ENCODE results near the gene C10orf88. TPM values are rescaled to one million over a fixed set of nuclear protein-coding genes. Genes with fewer than 3 reads are reported as not detected.

C10orf88 gene
- total and polyA plus RNA-seq, 4 donors: 3.7 to 17.1 (median 5.0) TPM

DNA sequence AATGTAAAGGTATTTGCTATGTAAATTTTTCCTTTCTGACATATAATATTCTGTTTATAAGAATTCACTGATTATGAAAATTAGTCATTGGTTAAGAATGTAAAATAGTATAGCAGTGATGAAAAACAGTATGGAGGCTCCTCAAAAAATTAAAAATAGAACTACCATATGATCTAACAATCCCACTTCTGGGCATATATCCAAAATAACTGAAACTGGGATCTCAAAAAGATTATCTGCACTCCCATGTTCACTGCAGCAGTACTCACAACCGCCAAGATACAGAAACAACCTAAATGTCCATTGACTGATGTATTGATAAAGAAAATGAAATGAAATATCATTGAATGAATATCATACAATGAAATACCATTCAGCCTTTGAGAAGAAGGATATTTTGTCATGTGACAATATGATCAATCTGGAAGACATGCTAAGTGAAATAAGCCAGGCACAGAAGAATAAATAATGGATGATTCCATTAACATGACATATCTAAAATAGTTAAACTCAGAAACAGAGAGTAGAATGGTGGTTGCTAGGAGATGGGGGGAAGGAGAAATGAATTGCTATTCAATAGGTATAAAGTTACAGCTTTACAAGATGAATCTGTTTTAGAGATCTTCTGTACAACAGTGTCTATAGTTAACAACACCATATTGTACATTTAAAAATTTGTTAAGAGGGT is 14.0 kb downstream of the C10orf88 start:
- WGBS, 2 donors: 83 to 91% methylated on average over 1 of the region's 1 CpG

DNA sequence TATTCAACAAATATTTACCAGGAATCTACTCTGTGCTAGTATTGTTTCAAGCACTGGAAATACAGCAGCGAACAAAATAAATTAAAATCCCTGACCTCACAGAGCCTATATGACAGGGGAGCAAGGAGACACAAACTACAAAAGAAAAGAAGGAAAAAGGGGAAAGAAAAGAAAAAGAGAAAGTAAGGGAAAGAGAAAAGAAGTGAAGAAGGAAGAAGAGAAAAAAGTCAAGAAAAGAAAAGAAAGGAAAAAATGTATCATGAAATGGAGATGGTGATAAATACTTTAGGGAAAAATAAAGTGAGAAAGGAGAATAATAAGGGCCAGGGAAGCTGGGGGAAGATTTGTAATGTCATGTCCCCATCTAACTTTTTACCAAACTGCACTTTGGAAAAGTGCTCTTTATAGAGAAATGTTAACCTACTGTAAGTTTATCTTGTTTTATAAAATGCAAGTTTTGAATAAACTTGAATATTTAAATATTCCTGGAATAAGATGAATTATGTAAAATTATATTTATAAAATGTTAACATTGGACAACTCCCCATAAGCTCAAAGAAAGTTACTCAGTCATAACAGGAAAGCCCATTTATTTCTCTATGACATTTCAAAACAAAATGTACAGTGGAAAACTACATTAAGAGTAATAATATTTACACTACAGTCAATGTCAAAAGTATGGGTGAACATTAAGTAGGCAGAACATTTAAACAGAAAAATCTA is 14.7 kb downstream of the C10orf88 start:
- H3K4me3 ChIP-seq: no peak overlapping the region
- H3K9ac ChIP-seq (ENCODE audit: insufficient read depth in 1 of 2, low read length in 2 of 2): no peak overlapping the region
- H3K36me3 ChIP-seq (ENCODE audit: control insufficient read depth in 4 of 4, insufficient read depth in 4 of 4, low read length in 4 of 4): peaks cover 2 to 35% (median 23%) of the 10 kb centered on the region in 4 donors
- no peak for DNase-seq
- TF ChIP-seq, protein P1, sequence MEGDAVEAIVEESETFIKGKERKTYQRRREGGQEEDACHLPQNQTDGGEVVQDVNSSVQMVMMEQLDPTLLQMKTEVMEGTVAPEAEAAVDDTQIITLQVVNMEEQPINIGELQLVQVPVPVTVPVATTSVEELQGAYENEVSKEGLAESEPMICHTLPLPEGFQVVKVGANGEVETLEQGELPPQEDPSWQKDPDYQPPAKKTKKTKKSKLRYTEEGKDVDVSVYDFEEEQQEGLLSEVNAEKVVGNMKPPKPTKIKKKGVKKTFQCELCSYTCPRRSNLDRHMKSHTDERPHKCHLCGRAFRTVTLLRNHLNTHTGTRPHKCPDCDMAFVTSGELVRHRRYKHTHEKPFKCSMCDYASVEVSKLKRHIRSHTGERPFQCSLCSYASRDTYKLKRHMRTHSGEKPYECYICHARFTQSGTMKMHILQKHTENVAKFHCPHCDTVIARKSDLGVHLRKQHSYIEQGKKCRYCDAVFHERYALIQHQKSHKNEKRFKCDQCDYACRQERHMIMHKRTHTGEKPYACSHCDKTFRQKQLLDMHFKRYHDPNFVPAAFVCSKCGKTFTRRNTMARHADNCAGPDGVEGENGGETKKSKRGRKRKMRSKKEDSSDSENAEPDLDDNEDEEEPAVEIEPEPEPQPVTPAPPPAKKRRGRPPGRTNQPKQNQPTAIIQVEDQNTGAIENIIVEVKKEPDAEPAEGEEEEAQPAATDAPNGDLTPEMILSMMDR (IDR thresholded peaks at IDR 0.05; ENCODE audit: control extremely low read depth, extremely low read depth): no peak
- H3K4me1 ChIP-seq (ENCODE audit: control insufficient read depth in 5 of 5, insufficient read depth in 5 of 5, low read length in 5 of 5): no peaks in the 10 kb centered on the region
- no peaks in the 10 kb centered on the region for H3K9me3 ChIP-seq (ENCODE audit: control insufficient read depth in 4 of 4, insufficient read depth in 3 of 4, low read length in 3 of 4)
- WGBS, 2 donors: 98 to 100% methylated on average over 1 of the region's 1 CpG
- ATAC-seq (ENCODE audit: insufficient read depth, low FRiP score): no peak
- H3K27ac ChIP-seq (ENCODE audit: low read depth in 1 of 2, low read length in 1 of 2): no peak overlapping the region
- no peaks in the 10 kb centered on the region for H3K27me3 ChIP-seq (ENCODE audit: control insufficient read depth in 3 of 3, insufficient read depth in 3 of 3, low read length in 2 of 3)

More for the DNA sequence above, 14.0 kb downstream of the C10orf88 start:
- no peaks in the 10 kb centered on the region for H3K27me3 ChIP-seq (ENCODE audit: control insufficient read depth in 3 of 3, insufficient read depth in 3 of 3, low read length in 2 of 3)
- H3K9ac ChIP-seq (ENCODE audit: insufficient read depth in 1 of 2, low read length in 2 of 2): no peak overlapping the region
- no peak overlapping the region for H3K27ac ChIP-seq (ENCODE audit: low read depth in 1 of 2, low read length in 1 of 2)
- no peaks in the 10 kb centered on the region for H3K4me1 ChIP-seq (ENCODE audit: control insufficient read depth in 5 of 5, insufficient read depth in 5 of 5, low read length in 5 of 5)
- TF ChIP-seq, protein P1 (IDR thresholded peaks at IDR 0.05; ENCODE audit: control extremely low read depth, extremely low read depth): no peak
- H3K36me3 ChIP-seq (ENCODE audit: control insufficient read depth in 4 of 4, insufficient read depth in 4 of 4, low read length in 4 of 4): peaks cover 2 to 33% (median 21%) of the 10 kb centered on the region in 4 donors
- no peaks in the 10 kb centered on the region for H3K9me3 ChIP-seq (ENCODE audit: control insufficient read depth in 4 of 4, insufficient read depth in 3 of 4, low read length in 3 of 4)
- peak in 2 of 3 donors; percentile 29 to 37 for DNase-seq
- H3K4me3 ChIP-seq: no peak overlapping the region
- ATAC-seq (ENCODE audit: insufficient read depth, low FRiP score): no peak

DNA sequence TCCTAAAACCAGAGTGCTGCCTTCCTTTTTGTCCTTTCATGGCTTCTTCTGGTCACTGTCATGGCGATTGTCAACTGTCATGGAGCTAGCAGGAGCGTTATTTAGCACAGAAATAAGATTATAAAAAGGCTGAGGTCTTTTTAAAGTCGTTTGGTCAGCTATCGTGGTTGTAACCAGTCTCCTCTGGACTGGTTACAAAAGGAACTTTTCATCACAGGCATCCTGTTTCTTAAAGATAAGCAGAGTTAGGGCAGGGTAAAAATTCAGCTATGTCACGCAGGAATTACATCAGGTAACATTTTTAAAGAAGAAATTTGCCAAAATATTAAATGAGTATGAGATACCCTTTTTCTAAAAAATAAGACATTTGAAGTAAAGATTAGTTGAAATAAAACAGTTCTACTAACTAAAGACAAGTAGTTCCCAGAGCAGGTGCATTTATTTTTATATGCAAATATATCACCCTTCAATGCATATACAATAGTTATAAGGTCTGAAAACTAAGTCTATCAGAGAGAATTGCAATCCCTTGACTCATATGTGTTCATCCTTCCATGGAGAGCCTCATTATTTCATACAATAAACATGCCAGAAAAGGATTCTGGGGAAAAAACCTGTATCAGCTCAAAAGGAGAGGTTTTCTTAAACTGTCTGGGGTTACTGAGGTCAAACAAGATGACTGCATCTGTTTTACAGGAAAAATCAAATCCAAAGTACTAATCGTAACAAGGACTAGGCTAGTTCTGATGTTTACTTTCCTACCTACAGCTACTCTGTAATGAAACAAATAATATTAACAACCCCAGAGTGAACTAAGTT is 22.7 kb downstream of the C10orf88 start:
- no peak overlapping the region for H3K4me3 ChIP-seq
- ATAC-seq (ENCODE audit: insufficient read depth, low FRiP score) (no peak), DNase-seq (no peak)
- 49 to 68% methylated on average over 6 of the region's 6 CpGs for WGBS, 2 donors
- H3K36me3 ChIP-seq (ENCODE audit: control insufficient read depth in 4 of 4, insufficient read depth in 4 of 4, low read length in 4 of 4): peaks cover 0 to 19% (median 7%) of the 10 kb centered on the region in 4 donors
- no peaks in the 10 kb centered on the region for H3K27me3 ChIP-seq (ENCODE audit: control insufficient read depth in 3 of 3, insufficient read depth in 3 of 3, low read length in 2 of 3)
- H3K9ac ChIP-seq (ENCODE audit: insufficient read depth in 1 of 2, low read length in 2 of 2): no peak overlapping the region
- TF ChIP-seq, protein P1 (IDR thresholded peaks at IDR 0.05; ENCODE audit: control extremely low read depth, extremely low read depth): no peak
- H3K4me1 ChIP-seq (ENCODE audit: control insufficient read depth in 5 of 5, insufficient read depth in 5 of 5, low read length in 5 of 5): no peaks in the 10 kb centered on the region
- H3K9me3 ChIP-seq (ENCODE audit: control insufficient read depth in 4 of 4, insufficient read depth in 3 of 4, low read length in 3 of 4): no peaks in the 10 kb centered on the region
- no peak overlapping the region for H3K27ac ChIP-seq (ENCODE audit: low read depth in 1 of 2, low read length in 1 of 2)
